Spleen (tissue), 7 donors: ENCODE results near the gene CFAP20DC.

Source experiments
- CTCF ChIP-seq, 11 experiments: fragments of 200-600 bp in 7 of 11; fragments of 450-650 bp in 4 of 11; sonication (generic) in 4 of 11; IDR thresholded peaks in 8 of 11; conservative IDR thresholded peaks in 3 of 11; 1 replicate in 7 of 11; 2 replicates in 4 of 11; pipeline versions ENCODE4 v1.4.0 to v1.8.0; 2016 to 2021; ENCODE audit warnings: antibody characterized with exemption in 11 of 11, inconsistent platforms in 4 of 11, mild to moderate bottlenecking in 1 of 11
- POLR2AphosphoS5 ChIP-seq, 3 donors: sonication (generic); formaldehyde crosslinking; IDR thresholded peaks; one replicate each; pipeline ENCODE4 v1.5.1; 2017; ENCODE audit warnings: antibody characterized with exemption in 3 of 3
- donor health status: DM: no; HTN: no; CAD: no; lungs with moderate emphysema.
- donor health status: DM: no; HTN: no; CAD: no.
- donor health status: DM: no; HTN: no; CAD: no.

- TF ChIP-seq CTCF (IDR thresholded peaks at IDR 0.05 in 8 of 11, conservative IDR thresholded peaks at IDR 0.05 in 3 of 11) (no peak), POLR2AphosphoS5 (IDR thresholded peaks at IDR 0.05) (no peak)
Measured at GRCh38 chr3:58697561-58697960, 352.3 kb downstream of the CFAP20DC start.
